K562 (cell line): Measurements from ENCODE around the gene NUB1. TPM values are rescaled to one million over a fixed set of nuclear protein-coding genes. Genes with fewer than 3 reads are reported as not detected.

Experiments
- CXXC5 ChIP-seq: fragments of 250-450 bp; sonication (Bioruptor Pico); IDR thresholded peaks from 2 replicates; pipeline ENCODE4 v1.8.0; 2022; ENCODE audit warnings: inconsistent platforms, mild to moderate bottlenecking, moderate library complexity
- E2F3 ChIP-seq: fragments of 250-450 bp; sonication (Bioruptor Pico); IDR thresholded peaks from 2 replicates; pipeline ENCODE4 v1.4.0; 2020; ENCODE audit warnings: mild to moderate bottlenecking
- FOSL1 ChIP-seq: fragments of 200-800 bp; sonication (Bioruptor generic); conservative IDR thresholded peaks from 2 replicates; pipeline ENCODE4 v1.6.1; 2016; ENCODE audit warnings: missing genetic modification characterization, missing compliant biosample characterization
- PHB2 ChIP-seq: fragments of 450-650 bp; IDR thresholded peaks from 2 replicates; pipeline ENCODE4 v1.6.1; 2017; ENCODE audit warnings: low read depth
- ZBTB11 ChIP-seq, 3 experiments: fragments of 200-800 bp in 1 of 3; fragments of 250-450 bp in 1 of 3; fragments of 450-650 bp in 1 of 3; sonication (Bioruptor Pico) in 1 of 3; sonication (Bioruptor generic) in 1 of 3; formaldehyde crosslinking in 1 of 3; IDR thresholded peaks; 2 replicates each; pipeline versions ENCODE4 v1.6.1 to v1.8.0; 2016 to 2022; ENCODE audit warnings: mild to moderate bottlenecking in 2 of 3, missing genetic modification characterization in 2 of 3, missing compliant biosample characterization in 1 of 3, moderate library complexity in 1 of 3
- polyA plus RNA-seq, 8 experiments: library from polyadenylated mRNA; depleted of rRNA in 4 of 8; stranded (reverse) in 5 of 8; unstranded in 3 of 8; fragments of >200 nt; fragmentation: Nextera tagmentation in 2 of 8; fragmentation: Illumina TruSeq in 1 of 8; extraction: Ambion mirVana in 2 of 8; extraction: Trizol in 1 of 8; gene quantifications; 2 replicates each; pipeline versions ENCODE4 v1.2.1 to v1.2.3, GENCODE V29; 2011 to 2014; ENCODE audit warnings: inconsistent platforms in 1 of 8, missing spikeins in 1 of 8
- total RNA-seq, 7 experiments: library from RNA; depleted of rRNA in 6 of 7; stranded (reverse); fragments of >200 nt in 6 of 7; fragmentation: Illumina TruSeq in 2 of 7; extraction: Trizol in 2 of 7; gene quantifications; 2 replicates each; pipeline versions ENCODE4 v1.2.1 to v1.2.3, GENCODE V29; 2011 to 2021; ENCODE audit warnings: low replicate concordance in 1 of 7
- TF ChIP-seq, protein P1 (sequence below), 2 experiments: fragments of 450-650 bp in 1 of 2; sonication (generic) in 1 of 2; formaldehyde crosslinking in 1 of 2; IDR thresholded peaks; 2 replicates each; pipeline versions ENCODE4 v1.7.1 to v1.9.0; 2016 to 2022; ENCODE audit warnings: inconsistent platforms in 1 of 2, mild to moderate bottlenecking in 1 of 2, missing genetic modification reagents in 1 of 2

The NUB1 gene
- total and polyA plus RNA-seq, 9 of the 15 experiments (the other 6 are each of a cell fraction or from before 2014, with no cell fraction given), result 43.2 to 159 (median 85.2) TPM

- TF ChIP-seq ZBTB11 (CRISPR knock-in tag; IDR thresholded peaks at IDR 0.05), result no peak; a peak in 1 of 6 replicates
- no peak for TF ChIP-seq PHB2
- TF ChIP-seq, protein P1, sequence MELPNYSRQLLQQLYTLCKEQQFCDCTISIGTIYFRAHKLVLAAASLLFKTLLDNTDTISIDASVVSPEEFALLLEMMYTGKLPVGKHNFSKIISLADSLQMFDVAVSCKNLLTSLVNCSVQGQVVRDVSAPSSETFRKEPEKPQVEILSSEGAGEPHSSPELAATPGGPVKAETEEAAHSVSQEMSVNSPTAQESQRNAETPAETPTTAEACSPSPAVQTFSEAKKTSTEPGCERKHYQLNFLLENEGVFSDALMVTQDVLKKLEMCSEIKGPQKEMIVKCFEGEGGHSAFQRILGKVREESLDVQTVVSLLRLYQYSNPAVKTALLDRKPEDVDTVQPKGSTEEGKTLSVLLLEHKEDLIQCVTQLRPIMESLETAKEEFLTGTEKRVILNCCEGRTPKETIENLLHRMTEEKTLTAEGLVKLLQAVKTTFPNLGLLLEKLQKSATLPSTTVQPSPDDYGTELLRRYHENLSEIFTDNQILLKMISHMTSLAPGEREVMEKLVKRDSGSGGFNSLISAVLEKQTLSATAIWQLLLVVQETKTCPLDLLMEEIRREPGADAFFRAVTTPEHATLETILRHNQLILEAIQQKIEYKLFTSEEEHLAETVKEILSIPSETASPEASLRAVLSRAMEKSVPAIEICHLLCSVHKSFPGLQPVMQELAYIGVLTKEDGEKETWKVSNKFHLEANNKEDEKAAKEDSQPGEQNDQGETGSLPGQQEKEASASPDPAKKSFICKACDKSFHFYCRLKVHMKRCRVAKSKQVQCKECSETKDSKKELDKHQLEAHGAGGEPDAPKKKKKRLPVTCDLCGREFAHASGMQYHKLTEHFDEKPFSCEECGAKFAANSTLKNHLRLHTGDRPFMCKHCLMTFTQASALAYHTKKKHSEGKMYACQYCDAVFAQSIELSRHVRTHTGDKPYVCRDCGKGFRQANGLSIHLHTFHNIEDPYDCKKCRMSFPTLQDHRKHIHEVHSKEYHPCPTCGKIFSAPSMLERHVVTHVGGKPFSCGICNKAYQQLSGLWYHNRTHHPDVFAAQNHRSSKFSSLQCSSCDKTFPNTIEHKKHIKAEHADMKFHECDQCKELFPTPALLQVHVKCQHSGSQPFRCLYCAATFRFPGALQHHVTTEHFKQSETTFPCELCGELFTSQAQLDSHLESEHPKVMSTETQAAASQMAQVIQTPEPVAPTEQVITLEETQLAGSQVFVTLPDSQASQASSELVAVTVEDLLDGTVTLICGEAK (IDR thresholded peaks at IDR 0.05), result no peak
- TF ChIP-seq, protein P1 (CRISPR knock-in tag; IDR thresholded peaks at IDR 0.05), result no peak
- no peak for TF ChIP-seq CXXC5 (CRISPR knock-in tag)
- no peak for TF ChIP-seq FOSL1
- TF ChIP-seq E2F3, result no peak
Measured at GRCh38 chr7:151349507-151349853, 7.9 kb downstream of the NUB1 start (continued).
